SK-N-MC (cell line): ENCODE data around the gene CLIP3.

Experiments used
- DNase-seq: peaks from one replicate; pipeline ENCODE4 v3.0.0-alpha.2; 2011; ENCODE audit warnings: low read depth, low spot score
- H3K27ac ChIP-seq: fragments of 200-600 bp; sonication (generic); 2 replicates; pipeline ENCODE4 v1.5.1; 2016; ENCODE audit warnings: mixed run types
- H3K36me3 ChIP-seq: fragments of 200-600 bp; sonication (generic); 2 replicates; pipeline ENCODE4 v1.6.1; 2017; ENCODE audit warnings: antibody characterized with exemption, low read length, mixed read lengths; ENCODE audit not compliant: insufficient read depth
- H3K4me3 ChIP-seq: fragments of 200-600 bp; sonication (generic); 2 replicates; pipeline ENCODE4 v1.5.1; 2016
- H3K9ac ChIP-seq: fragments of 200-600 bp; sonication (generic); 2 replicates; pipeline ENCODE4 v1.8.0; 2017; ENCODE audit warnings: mixed run types, mixed read lengths; ENCODE audit not compliant: insufficient read length
- H3K9me3 ChIP-seq: fragments of 200-600 bp; sonication (generic); 2 replicates; pipeline ENCODE4 v1.6.1; 2017; ENCODE audit warnings: low read depth, mild to moderate bottlenecking, antibody characterized with exemption, low read length, moderate library complexity, mixed read lengths
- EZH2 ChIP-seq: fragments of 200-600 bp; sonication (generic); IDR thresholded peaks from one replicate; pipeline ENCODE4 v1.6.1; 2017; ENCODE audit warnings: antibody characterized with exemption
- FOXP2 ChIP-seq: optimal IDR thresholded peaks from 2 replicates; pipeline ENCODE3; 2011; ENCODE audit warnings: mild to moderate bottlenecking, moderate library complexity; ENCODE audit not compliant: insufficient read depth; ENCODE audit errors: extremely low read length, control extremely low read depth
- POLR2AphosphoS5 ChIP-seq: IDR thresholded peaks from 2 replicates; pipeline ENCODE4 v1.6.1; 2012; ENCODE audit warnings: mild to moderate bottlenecking, low read depth, low read length, borderline replicate concordance

The CLIP3 gene

DNA sequence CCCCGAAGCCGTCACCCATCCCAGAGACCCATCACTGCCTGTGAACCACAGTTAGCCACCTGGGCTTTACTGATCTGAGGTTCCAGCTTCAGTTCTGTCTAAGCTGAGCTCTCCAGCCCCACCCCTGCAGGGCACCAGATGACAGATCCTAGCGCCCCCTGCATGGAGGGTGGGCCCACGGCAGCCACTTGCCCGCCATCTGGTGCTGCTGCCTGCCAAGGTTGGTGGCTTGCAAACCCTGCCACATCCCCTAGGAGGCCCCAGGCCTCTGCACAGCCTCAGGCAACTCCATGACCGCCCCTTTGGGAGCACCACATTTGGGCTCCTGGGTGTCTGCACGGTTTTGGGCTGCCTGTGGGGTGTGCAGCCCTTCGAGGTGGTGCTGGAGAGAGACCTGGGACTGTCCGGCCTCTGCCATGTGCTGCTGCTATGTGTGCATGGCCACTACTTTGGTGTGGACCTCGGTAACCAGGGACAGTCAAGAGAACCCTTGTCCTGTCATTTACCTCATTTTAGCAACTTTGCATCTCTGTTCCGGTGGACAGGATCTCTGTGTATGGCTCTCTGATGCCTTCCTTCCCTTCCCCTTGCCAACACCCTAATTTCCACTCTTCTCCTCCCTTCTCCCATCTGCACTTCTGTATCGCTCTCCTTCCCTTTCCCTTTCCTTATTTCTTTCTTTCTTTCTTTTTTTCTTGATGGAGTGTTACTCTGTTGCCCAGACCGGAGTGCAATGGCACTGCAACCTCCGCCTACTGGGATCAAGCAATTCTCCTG is 55.0 kb downstream of the CLIP3 start:
- TF ChIP-seq POLR2AphosphoS5 (no peak), FOXP2 (no peak), EZH2 (no peak)
- no peak overlapping the region for H3K4me3 ChIP-seq
- H3K9ac ChIP-seq = no peak overlapping the region
- H3K27ac ChIP-seq = no peak overlapping the region
- DNase-seq = no peak
- H3K9me3 ChIP-seq = no peaks in the 10 kb centered on the region
- no peaks in the 10 kb centered on the region for H3K36me3 ChIP-seq

DNA sequence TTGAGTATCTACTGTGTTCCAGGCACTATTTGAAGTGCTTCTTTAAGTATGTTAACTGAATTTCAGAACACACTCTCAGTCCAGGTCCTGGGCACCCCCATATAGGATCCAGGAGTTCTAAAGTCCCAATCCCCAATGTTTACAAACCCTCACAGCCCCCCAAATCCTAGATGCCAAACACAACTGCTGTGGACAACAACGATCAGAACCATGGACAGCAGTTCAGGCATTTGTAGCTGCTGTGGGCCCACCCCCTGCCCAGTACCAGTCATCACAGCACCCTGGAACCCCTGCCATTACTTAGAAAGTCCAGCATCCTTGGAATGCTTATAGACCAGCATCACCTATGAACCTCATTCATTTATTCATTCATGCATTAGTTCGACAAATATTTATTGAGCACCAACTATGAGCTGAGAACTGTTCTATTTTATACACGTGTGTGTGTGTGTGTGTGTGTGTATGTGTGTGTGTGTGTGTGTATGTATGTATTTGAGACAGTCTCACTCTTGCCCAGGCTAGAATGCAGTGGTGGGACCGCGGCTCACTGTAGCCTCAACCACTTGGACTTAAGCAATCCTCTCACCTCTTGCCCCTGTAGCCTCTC is 57.0 kb downstream of the CLIP3 start:
- Histone ChIP-seq H3K4me3 (no peak overlapping the region), H3K36me3 (no peaks in the 10 kb centered on the region), H3K9ac (no peak overlapping the region), H3K27ac (no peak overlapping the region), H3K9me3 (no peaks in the 10 kb centered on the region)
- no peak for DNase-seq
- no peak for TF ChIP-seq EZH2

- no peak for TF ChIP-seq FOXP2
- no peak for TF ChIP-seq POLR2AphosphoS5
- no peak for TF ChIP-seq EZH2
- Histone ChIP-seq H3K4me3 (no peak overlapping the region), H3K9me3 (no peaks in the 10 kb centered on the region), H3K36me3 (no peaks in the 10 kb centered on the region), H3K9ac (no peak overlapping the region), H3K27ac (no peak overlapping the region)
- no peak for DNase-seq
These were observed 59.2 kb downstream of the CLIP3 start for GRCh38 chr19:35973487-35973886.

DNA sequence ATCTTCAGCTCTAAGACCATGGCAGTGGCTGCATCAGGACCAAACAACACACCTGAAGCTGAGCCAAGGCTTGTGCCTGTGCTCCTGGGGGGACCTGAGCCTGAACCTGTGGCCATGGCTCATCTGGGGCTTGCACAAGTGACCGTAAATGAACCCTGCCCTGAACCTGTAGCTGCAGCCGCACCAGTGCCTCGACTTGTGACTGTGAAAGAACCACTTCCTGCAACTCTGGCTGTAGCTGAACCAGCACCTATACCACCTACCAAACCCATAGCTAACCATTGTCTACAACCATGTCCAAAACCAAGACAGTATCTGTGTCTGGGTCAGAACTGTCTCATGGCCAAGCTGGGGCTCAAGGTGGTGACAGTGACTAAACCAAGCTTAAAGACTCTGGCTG is 65.9 kb downstream of the CLIP3 start:
- TF ChIP-seq POLR2AphosphoS5 (no peak), EZH2 (no peak), FOXP2 (no peak)
- Histone ChIP-seq H3K9ac (no peak overlapping the region), H3K36me3 (no peaks in the 10 kb centered on the region), H3K27ac (no peak overlapping the region), H3K4me3 (no peak overlapping the region), H3K9me3 (no peaks in the 10 kb centered on the region)
- no peak for DNase-seq
